H1 (cell line): ENCODE results near the gene ST13. TPM values are rescaled to one million over a fixed set of nuclear protein-coding genes. Genes with fewer than 3 reads are reported as not detected.

Experiments used
- CREB1 ChIP-seq: IDR thresholded peaks from 2 replicates; pipeline ENCODE4 v1.6.1; 2012; ENCODE audit warnings: inconsistent platforms
- HDAC2 ChIP-seq, 2 experiments: fragments of 300-600 bp in 1 of 2; sonication (generic) in 1 of 2; IDR thresholded peaks; 2 replicates each; pipeline ENCODE4 v1.6.1; 2011 to 2012; ENCODE audit warnings: low read depth in 2 of 2, low read length in 2 of 2, mild to moderate bottlenecking in 2 of 2, moderate library complexity in 2 of 2, borderline replicate concordance in 1 of 2, inconsistent platforms in 1 of 2
- NRF1 ChIP-seq: IDR thresholded peaks from 2 replicates; pipeline ENCODE4 v1.6.1; 2011; ENCODE audit warnings: mild to moderate bottlenecking, low read depth, low read length, improper control_type of control experiment
- RNF2 ChIP-seq: fragments of 200-900, 300-1000 bp; sonication (generic); IDR thresholded peaks from 2 replicates; pipeline ENCODE4 v1.7.1; 2016; ENCODE audit warnings: borderline replicate concordance, low read depth, mild to moderate bottlenecking, antibody characterized with exemption, low read length; ENCODE audit not compliant: poor library complexity, severe bottlenecking; ENCODE audit errors: missing control alignments
- SAP30 ChIP-seq: fragments of 300-600 bp; sonication (generic); IDR thresholded peaks from 2 replicates; pipeline ENCODE4 v1.7.1; 2012; ENCODE audit warnings: low read length, moderate library complexity, mild to moderate bottlenecking, inconsistent platforms; ENCODE audit not compliant: insufficient read depth, insufficient replicate concordance
- polyA plus RNA-seq, 7 experiments: library from polyadenylated mRNA; depleted of rRNA in 3 of 7; stranded (reverse) in 5 of 7; unstranded in 2 of 7; fragments of >200 nt in 5 of 7; fragments of 200-250 nt in 2 of 7; gene quantifications; 1 replicate in 5 of 7; 2 replicates in 1 of 7; 4 replicates in 1 of 7; pipeline versions ENCODE4 v1.2.1 to v1.2.3, GENCODE V29; 2011 to 2013; ENCODE audit warnings: missing spikeins in 2 of 7, mixed read lengths in 2 of 7
- total RNA-seq: library from RNA; stranded (reverse); fragmentation: NEBNext Ultra II Directional; extraction: Animal tissue kit (Norgen Biotek cat#: 25700); gene quantifications from 2 replicates; pipeline ENCODE4 v1.2.1, GENCODE V29; 2021
- TF ChIP-seq, protein P1 (sequence below): fragments of 300-600 bp; sonication (generic); IDR thresholded peaks from 2 replicates; pipeline ENCODE4 v1.7.1; 2012; ENCODE audit warnings: low read length, moderate library complexity, mild to moderate bottlenecking, inconsistent platforms; ENCODE audit not compliant: insufficient replicate concordance
- TF ChIP-seq, protein P2 (sequence below): IDR thresholded peaks from 2 replicates; pipeline ENCODE4 v1.6.1; 2011; ENCODE audit warnings: low read length, improper control_type of control experiment

Gene ST13
- total and polyA plus RNA-seq, 2 of the 8 experiments (the other 6 are each of a cell fraction or from before 2014, with no cell fraction given) = 52.0 to 305 TPM

DNA sequence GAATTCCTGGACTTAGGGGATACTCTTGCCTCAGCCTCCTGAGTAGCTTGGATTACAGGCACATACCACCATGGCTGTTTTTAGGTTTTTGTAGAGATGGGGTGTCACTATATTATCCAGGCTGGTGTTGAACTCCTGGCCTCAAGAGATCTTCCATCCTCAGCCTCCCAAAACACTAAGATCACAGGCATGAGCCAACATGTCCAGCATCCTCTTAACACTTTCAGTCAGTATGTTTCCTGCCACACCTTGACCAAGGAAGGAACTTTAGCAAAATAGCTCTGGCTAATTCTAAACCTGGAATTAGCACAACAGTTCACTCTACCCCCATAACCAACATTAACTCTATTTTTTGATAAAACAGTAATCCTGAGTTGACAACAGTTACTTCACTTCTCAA is 32.7 kb upstream of the ST13 start (continued):
- TF ChIP-seq, protein P1, sequence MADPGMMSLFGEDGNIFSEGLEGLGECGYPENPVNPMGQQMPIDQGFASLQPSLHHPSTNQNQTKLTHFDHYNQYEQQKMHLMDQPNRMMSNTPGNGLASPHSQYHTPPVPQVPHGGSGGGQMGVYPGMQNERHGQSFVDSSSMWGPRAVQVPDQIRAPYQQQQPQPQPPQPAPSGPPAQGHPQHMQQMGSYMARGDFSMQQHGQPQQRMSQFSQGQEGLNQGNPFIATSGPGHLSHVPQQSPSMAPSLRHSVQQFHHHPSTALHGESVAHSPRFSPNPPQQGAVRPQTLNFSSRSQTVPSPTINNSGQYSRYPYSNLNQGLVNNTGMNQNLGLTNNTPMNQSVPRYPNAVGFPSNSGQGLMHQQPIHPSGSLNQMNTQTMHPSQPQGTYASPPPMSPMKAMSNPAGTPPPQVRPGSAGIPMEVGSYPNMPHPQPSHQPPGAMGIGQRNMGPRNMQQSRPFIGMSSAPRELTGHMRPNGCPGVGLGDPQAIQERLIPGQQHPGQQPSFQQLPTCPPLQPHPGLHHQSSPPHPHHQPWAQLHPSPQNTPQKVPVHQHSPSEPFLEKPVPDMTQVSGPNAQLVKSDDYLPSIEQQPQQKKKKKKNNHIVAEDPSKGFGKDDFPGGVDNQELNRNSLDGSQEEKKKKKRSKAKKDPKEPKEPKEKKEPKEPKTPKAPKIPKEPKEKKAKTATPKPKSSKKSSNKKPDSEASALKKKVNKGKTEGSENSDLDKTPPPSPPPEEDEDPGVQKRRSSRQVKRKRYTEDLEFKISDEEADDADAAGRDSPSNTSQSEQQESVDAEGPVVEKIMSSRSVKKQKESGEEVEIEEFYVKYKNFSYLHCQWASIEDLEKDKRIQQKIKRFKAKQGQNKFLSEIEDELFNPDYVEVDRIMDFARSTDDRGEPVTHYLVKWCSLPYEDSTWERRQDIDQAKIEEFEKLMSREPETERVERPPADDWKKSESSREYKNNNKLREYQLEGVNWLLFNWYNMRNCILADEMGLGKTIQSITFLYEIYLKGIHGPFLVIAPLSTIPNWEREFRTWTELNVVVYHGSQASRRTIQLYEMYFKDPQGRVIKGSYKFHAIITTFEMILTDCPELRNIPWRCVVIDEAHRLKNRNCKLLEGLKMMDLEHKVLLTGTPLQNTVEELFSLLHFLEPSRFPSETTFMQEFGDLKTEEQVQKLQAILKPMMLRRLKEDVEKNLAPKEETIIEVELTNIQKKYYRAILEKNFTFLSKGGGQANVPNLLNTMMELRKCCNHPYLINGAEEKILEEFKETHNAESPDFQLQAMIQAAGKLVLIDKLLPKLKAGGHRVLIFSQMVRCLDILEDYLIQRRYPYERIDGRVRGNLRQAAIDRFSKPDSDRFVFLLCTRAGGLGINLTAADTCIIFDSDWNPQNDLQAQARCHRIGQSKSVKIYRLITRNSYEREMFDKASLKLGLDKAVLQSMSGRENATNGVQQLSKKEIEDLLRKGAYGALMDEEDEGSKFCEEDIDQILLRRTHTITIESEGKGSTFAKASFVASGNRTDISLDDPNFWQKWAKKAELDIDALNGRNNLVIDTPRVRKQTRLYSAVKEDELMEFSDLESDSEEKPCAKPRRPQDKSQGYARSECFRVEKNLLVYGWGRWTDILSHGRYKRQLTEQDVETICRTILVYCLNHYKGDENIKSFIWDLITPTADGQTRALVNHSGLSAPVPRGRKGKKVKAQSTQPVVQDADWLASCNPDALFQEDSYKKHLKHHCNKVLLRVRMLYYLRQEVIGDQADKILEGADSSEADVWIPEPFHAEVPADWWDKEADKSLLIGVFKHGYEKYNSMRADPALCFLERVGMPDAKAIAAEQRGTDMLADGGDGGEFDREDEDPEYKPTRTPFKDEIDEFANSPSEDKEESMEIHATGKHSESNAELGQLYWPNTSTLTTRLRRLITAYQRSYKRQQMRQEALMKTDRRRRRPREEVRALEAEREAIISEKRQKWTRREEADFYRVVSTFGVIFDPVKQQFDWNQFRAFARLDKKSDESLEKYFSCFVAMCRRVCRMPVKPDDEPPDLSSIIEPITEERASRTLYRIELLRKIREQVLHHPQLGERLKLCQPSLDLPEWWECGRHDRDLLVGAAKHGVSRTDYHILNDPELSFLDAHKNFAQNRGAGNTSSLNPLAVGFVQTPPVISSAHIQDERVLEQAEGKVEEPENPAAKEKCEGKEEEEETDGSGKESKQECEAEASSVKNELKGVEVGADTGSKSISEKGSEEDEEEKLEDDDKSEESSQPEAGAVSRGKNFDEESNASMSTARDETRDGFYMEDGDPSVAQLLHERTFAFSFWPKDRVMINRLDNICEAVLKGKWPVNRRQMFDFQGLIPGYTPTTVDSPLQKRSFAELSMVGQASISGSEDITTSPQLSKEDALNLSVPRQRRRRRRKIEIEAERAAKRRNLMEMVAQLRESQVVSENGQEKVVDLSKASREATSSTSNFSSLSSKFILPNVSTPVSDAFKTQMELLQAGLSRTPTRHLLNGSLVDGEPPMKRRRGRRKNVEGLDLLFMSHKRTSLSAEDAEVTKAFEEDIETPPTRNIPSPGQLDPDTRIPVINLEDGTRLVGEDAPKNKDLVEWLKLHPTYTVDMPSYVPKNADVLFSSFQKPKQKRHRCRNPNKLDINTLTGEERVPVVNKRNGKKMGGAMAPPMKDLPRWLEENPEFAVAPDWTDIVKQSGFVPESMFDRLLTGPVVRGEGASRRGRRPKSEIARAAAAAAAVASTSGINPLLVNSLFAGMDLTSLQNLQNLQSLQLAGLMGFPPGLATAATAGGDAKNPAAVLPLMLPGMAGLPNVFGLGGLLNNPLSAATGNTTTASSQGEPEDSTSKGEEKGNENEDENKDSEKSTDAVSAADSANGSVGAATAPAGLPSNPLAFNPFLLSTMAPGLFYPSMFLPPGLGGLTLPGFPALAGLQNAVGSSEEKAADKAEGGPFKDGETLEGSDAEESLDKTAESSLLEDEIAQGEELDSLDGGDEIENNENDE = no peak
- TF ChIP-seq NRF1 = no peak
- TF ChIP-seq SAP30 = no peak
- no peak for TF ChIP-seq CREB1
- TF ChIP-seq HDAC2 (IDR thresholded peaks at IDR 0.05; ENCODE audit: borderline replicate concordance in 1 of 2, low read depth in 2 of 2, low read length in 2 of 2) = no peak
- TF ChIP-seq RNF2 = no peak
- TF ChIP-seq, protein P2, sequence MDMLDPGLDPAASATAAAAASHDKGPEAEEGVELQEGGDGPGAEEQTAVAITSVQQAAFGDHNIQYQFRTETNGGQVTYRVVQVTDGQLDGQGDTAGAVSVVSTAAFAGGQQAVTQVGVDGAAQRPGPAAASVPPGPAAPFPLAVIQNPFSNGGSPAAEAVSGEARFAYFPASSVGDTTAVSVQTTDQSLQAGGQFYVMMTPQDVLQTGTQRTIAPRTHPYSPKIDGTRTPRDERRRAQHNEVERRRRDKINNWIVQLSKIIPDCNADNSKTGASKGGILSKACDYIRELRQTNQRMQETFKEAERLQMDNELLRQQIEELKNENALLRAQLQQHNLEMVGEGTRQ = no peak
